ENCODE measurements around the gene GIT1. TPM values are rescaled to one million over a fixed set of nuclear protein-coding genes. Genes with fewer than 3 reads are reported as not detected.

GIT1 gene
- total and polyA plus RNA-seq, 2 of the 13 experiments (the other 11 are each of a cell fraction or from before 2014, with no cell fraction given) = 14.2 to 30.8 TPM

DNA sequence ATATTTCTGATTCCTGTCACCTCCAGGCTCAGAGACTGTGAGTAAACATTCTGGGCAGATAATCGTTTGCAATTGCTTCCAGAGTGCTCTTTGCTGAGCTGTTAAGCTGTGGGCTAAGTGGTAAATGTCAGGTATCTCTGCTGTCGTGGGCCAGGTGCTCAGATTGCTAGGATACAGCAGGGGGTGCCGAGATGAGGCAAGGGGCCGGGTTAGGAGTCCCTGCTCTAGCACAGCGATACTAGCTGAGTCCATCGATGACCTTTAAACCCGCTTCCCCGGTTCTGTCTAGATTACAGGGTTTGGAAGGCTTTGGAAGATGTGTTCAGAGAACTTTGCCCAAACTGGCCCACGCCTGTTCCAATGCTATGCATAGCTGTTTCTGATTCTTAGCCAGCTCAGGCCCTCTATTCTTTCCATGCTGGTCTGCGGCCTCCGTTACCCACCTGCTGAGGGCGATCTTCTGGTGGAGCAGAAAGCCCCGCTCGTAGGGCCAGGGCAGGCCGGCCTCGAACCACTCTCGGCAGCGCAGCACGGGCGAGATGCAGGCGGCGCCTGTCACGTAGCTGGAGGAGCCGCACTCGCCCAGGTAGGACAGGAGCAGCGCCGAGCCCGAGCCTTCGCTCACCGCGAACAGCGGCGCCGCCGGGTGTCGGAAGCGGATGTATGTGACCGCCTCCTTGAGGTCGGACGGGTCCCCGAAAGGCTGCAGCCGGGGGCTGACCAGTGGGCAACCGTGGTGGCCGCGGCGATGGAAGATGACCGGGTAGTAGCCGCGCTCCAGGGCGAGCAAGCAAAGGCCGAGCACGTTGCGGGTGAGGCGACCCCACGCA is 23.6 kb downstream of the GIT1 start (continued):
- TF ChIP-seq AGO1 (IDR thresholded peaks at IDR 0.05; ENCODE audit: low read depth, low read length, poor library complexity, severe bottlenecking) = peak; percentile 74
- TF ChIP-seq, protein P1, sequence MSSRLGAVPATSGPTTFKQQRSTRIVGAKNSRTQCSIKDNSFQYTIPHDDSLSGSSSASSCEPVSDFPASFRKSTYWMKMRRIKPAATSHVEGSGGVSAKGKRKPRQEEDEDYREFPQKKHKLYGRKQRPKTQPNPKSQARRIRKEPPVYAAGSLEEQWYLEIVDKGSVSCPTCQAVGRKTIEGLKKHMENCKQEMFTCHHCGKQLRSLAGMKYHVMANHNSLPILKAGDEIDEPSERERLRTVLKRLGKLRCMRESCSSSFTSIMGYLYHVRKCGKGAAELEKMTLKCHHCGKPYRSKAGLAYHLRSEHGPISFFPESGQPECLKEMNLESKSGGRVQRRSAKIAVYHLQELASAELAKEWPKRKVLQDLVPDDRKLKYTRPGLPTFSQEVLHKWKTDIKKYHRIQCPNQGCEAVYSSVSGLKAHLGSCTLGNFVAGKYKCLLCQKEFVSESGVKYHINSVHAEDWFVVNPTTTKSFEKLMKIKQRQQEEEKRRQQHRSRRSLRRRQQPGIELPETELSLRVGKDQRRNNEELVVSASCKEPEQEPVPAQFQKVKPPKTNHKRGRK (CRISPR knock-in tag; IDR thresholded peaks at IDR 0.05) = no peak
- no peak for TF ChIP-seq AGO2 (optimal IDR thresholded peaks at IDR 0.05; ENCODE audit: low read depth, low read length)
- TF ChIP-seq RFX1 (IDR thresholded peaks at IDR 0.05) = no peak
- no peak for TF ChIP-seq HOXA9 (CRISPR knock-in tag; IDR thresholded peaks at IDR 0.05; ENCODE audit: borderline replicate concordance)
- TF ChIP-seq ZNF143 (CRISPR knock-in tag; IDR thresholded peaks at IDR 0.05) = no peak
- TF ChIP-seq RAD51 (IDR thresholded peaks at IDR 0.05; ENCODE audit: borderline replicate concordance) = no peak
- peak; percentile 69; the same call in 1 of the 2 replicates for TF ChIP-seq POGZ (CRISPR knock-in tag; IDR thresholded peaks at IDR 0.05)
- TF ChIP-seq, protein P2, sequence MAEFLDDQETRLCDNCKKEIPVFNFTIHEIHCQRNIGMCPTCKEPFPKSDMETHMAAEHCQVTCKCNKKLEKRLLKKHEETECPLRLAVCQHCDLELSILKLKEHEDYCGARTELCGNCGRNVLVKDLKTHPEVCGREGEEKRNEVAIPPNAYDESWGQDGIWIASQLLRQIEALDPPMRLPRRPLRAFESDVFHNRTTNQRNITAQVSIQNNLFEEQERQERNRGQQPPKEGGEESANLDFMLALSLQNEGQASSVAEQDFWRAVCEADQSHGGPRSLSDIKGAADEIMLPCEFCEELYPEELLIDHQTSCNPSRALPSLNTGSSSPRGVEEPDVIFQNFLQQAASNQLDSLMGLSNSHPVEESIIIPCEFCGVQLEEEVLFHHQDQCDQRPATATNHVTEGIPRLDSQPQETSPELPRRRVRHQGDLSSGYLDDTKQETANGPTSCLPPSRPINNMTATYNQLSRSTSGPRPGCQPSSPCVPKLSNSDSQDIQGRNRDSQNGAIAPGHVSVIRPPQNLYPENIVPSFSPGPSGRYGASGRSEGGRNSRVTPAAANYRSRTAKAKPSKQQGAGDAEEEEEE (CRISPR knock-in tag; IDR thresholded peaks at IDR 0.05; ENCODE audit: borderline replicate concordance) = no peak
- TF ChIP-seq ZNF75D (CRISPR knock-in tag; IDR thresholded peaks at IDR 0.05; ENCODE audit: borderline replicate concordance) = no peak
- TF ChIP-seq, protein P3, sequence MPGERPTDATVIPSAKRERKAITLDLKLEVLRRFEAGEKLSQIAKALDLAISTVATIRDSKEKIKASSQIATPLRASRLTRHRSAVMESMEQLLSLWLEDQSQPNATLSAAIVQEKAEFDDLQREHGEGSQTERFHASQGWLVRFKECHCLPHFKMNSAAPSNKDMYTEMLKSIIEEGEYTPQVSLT (CRISPR knock-in tag; IDR thresholded peaks at IDR 0.05; ENCODE audit: borderline replicate concordance, low read depth) = 0 out of 2 replicates have a peak, but pooled peaks have one; percentile 14
- 0 out of 2 replicates have a peak, but pooled peaks have one; percentile 58 for TF ChIP-seq DMAP1 (CRISPR knock-in tag; IDR thresholded peaks at IDR 0.05)
- TF ChIP-seq PTBP1 (IDR thresholded peaks at IDR 0.05; ENCODE audit: low read depth, low read length, poor library complexity, severe bottlenecking) = no peak
- TF ChIP-seq STAT5B (CRISPR knock-in tag; IDR thresholded peaks at IDR 0.05) = no peak
- no peak for TF ChIP-seq MAF1 (CRISPR knock-in tag; IDR thresholded peaks at IDR 0.05; ENCODE audit: borderline replicate concordance)
- TF ChIP-seq HNRNPL (IDR thresholded peaks at IDR 0.05; ENCODE audit: low read depth, low read length) = 0 out of 2 replicates have a peak, but pooled peaks have one; percentile 11
- no peak for TF ChIP-seq ZNF652 (CRISPR knock-in tag; IDR thresholded peaks at IDR 0.05; ENCODE audit: borderline replicate concordance, low read depth)
- TF ChIP-seq MXI1 (IDR thresholded peaks at IDR 0.05; ENCODE audit: borderline replicate concordance, low read depth, low read length) = no peak
- TF ChIP-seq MBNL3 (CRISPR knock-in tag; conservative IDR thresholded peaks at IDR 0.05) = no peak
- no peak for TF ChIP-seq THYN1 (CRISPR knock-in tag; IDR thresholded peaks at IDR 0.05; ENCODE audit: borderline replicate concordance, low read depth)
- TF ChIP-seq KDM5A (IDR thresholded peaks at IDR 0.05; ENCODE audit: borderline replicate concordance, low read length) = no peak
- peak; percentile 86 for TF ChIP-seq TMF1 (CRISPR knock-in tag; IDR thresholded peaks at IDR 0.05; ENCODE audit: low read depth)
- TF ChIP-seq HOXA5 (CRISPR knock-in tag; IDR thresholded peaks at IDR 0.05) = no peak
- TF ChIP-seq CEBPG (CRISPR knock-in tag; IDR thresholded peaks at IDR 0.05) = no peak
- no peak for TF ChIP-seq MEF2D (CRISPR knock-in tag; IDR thresholded peaks at IDR 0.05)
- TF ChIP-seq ZNF292 (CRISPR knock-in tag; IDR thresholded peaks at IDR 0.05; ENCODE audit: borderline replicate concordance, low read depth) = no peak; the same call in 1 of the 2 replicates
- TF ChIP-seq, protein P4, sequence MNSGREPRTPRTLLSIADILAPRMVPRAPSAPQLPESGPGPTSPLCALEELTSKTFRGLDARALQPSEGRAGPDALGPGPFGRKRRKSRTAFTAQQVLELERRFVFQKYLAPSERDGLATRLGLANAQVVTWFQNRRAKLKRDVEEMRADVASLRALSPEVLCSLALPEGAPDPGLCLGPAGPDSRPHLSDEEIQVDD (CRISPR knock-in tag; IDR thresholded peaks at IDR 0.05; ENCODE audit: borderline replicate concordance) = no peak
